Tongue (tissue), 3 donors: ENCODE results near the gene INPP5J. TPM values are rescaled to one million over a fixed set of nuclear protein-coding genes. Genes with fewer than 3 reads are reported as not detected.
"Not testable (repeated sequence)": the region's sequence is repeated elsewhere in the genome, so short reads cannot be mapped to it uniquely, and the experiment has no call there.

ENCODE experiments used
- DNase-seq: peaks from one replicate; pipeline ENCODE4 v3.0.0-alpha.2; 2015
- small RNA-seq: library from RNA; depleted of rRNA; stranded (forward); fragments of <200 nt; gene quantifications from one replicate; pipeline ENCODE3, GENCODE V24; 2014; ENCODE audit warnings: low replicate concordance
- total RNA-seq: library from RNA; depleted of rRNA; stranded (reverse); fragments of >200 nt; gene quantifications from one replicate; pipeline ENCODE4 v1.2.3, GENCODE V29; 2014

INPP5J gene
- total RNA-seq, 1 donor from 2014 or later: 3.5 TPM

DNA sequence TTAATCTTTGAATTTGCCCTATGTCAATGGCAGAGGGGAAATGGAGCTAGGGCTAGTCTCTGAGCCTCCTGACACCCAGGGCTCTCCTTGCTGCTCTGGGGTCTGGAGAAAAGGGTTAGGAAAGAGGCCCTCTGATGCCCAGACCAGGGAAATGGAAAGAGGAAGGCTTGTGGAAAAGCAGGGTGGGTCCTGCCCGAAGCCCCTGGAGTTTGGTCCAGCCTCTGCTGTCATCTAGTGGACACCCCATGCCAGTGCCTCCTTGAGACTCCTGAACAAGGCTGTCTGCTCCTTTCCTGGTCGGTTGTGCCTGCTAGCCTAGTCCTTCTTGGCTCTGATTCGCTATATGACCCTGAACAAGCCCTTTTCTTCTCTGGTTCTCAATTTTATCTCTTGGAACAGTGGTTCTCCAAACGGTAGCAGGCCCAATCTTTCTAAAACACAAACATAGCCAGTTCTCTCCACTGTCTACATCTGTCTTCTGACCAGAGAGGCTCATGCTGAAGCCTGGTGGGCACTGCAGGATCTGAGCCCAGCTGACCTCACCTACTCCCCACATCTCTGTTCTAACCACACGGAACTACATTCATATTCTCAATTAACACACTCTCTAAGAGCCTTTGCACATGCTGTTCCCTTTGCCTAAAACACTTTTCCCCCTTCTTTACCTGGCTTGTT, 26.3 kb downstream of the INPP5J start:
- peak; percentile 82 for DNase-seq

DNA sequence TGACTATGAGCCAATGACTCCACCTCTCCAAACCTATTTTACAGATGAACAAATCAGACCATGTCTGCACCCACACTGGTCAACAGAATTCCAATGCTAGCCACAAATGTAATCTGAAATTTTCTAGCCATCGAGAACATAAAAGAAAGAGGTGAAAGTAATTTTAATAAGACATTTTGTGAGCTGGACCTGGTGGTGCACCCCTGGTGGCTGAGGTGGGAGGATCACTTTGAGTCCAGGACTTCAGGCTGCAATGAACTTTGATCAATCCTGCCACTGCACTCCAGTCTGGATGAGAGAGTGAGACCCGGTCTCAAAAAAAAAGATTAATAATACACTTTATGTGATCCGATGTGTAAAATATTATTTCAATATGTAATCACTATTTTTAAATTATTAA, 27.8 kb downstream of the INPP5J start:
- no peak for DNase-seq

DNA sequence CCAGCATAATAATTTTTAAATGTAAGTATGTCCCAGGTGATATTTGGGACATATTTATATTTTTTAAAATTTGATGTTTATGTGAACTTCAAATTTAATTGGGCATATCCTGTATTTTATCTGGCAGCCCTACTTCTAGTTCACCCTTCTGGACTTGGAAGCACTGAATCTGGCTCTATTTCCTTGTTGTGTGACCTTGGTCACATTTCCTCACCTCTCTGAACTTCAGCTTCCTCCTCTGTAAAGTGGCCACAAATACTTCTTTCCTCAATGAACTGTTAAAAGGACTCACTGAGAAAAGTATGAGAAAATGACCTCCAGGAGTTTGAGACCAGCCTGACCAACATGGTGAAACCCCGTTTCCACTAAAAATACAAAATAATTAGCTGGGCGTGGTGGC, 29.1 kb downstream of the INPP5J start:
- no peak for DNase-seq

DNA sequence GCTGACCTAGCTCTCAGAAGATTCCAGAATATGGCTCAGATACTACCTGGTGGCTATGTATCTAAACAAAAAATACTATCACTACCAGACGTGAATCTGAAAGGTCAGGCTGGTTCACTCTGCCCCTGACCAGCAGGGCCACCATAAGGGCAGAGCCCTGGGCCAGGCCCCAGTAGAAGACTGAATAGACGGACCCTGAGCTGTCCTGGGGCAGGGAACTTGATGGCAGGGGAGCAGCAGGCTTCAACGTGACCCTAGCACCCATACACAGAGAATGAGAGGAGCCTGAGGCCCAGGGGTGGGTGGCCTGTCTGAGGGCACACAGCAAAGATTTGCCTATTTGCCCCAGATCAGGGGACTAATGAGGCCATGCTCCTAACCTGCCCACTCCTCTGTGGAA, 30.6 kb downstream of the INPP5J start:
- DNase-seq: no peak

DNA sequence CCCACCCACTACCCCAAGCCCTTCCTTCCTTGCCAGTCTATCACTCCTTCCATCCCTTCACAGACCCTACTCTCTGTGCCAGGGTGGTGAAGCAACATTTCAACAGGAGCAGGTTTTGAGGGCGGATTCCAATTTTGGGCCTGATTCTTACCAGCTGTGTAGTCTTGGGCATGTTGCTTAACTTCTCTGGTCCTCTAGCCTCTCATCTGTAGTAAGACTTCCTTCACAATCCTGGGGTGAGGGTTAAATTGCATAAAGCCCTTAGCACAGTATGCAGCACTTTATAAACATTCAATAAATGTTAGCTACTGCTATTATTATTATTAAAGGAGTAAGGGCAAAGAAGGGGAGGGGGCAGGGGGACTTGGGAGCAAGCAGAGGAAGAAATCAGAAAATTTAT, 32.2 kb downstream of the INPP5J start:
- DNase-seq: no peak

DNA sequence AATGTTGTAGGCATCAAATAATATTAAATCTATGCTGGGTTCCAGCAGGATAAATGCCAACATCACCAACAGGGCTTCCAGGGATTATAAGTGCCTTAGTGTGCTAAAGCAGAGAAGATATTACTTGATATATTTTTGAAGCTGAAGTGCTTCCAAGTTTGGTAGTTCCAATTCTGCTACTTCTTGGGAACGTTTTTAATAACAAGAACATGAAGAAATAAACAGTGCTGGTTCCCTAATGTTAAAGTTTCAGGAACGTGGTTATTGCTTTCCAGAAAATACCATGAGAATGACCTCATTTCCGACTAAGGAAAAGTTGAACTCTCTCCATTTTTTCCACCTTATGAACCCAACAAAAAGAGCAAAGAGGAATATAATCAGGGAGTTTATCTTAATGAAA, 32.7 kb downstream of the INPP5J start:
- no peak for DNase-seq

DNA sequence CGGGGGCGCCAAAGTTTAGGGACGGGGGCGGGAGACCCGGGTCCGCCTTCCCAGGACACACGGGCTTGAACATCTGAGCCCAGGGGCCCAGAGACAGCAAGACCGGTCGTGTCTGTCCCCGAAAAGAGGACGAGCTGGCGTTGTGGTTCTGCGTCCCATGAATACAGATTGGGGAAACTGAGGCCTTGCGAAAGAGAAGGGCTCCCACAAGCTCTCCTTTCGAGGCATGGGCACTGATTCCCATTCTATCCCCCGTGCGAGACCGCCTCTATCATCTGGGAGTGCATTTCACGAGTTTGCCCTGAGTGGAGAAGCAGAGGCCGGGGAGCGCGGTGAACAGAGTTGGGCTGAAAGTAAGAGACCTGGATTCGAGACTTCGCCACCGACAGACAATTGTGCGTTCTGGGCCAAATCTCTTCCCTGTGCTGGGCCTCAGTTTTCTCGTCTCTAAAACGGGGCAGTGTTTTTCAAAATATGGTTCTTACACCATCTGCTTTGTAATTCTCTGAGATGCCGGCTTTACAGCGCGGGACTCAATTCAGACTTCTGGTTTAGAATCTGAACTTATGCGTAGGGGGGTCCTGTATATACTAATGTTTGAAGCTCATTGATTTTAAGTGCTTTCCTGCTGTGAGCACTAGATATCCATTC, 37.7 kb downstream of the INPP5J start:
- DNase-seq: no peak

DNA sequence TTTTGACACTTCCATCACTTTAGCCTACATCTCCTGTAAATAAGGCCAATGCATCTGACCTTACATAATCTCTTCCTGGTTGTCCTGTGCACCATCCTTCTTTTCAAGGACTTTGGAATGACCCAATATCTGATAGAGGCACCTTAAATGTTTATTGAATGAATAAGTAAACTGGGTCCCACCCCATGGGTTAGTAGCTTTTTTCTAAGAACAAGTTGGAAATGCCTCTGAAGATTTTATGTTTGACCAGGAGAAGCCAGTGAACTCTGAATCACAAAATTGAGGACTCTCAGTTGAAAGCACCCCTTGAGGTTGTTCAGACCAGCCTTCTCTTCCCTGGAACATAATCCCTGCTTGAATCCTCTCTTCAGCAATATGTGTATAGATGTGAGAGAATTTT, 38.6 kb downstream of the INPP5J start:
- no peak for DNase-seq

DNA sequence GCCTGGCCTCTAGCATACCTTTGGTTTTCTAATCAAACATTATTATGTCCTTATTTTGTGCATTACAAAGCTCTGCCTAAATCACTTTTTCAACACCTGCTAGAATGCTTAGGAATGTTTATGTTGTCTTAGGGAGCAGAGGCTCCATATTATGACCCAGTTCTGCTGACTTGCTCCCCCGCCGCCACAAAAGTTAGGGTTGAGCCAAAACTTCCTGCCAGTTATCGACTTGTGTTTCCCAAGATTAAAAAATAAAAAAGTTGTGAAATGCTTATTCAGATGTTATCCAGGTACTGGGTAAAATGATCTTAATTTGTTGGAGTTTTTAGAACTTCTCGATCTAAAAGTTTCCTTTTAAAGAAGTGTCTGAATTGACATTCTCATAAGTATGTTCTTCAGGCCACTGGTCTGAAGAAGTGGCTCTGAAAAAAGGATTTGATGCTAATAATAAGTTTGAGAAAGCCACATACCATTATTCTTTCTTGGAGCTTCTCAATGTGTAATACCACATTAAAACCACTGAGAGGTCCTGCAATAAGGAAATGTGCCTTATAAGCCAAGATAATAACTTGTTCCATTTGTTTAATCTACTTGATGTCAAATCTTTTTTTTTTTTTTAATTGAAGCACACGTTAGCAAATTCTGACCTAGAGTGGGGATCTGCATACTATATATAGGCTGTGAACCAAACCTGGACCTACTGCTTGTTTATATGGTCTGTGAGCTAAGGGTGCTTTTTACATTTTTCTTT, 39.4 kb downstream of the INPP5J start:
- DNase-seq: no peak

DNA sequence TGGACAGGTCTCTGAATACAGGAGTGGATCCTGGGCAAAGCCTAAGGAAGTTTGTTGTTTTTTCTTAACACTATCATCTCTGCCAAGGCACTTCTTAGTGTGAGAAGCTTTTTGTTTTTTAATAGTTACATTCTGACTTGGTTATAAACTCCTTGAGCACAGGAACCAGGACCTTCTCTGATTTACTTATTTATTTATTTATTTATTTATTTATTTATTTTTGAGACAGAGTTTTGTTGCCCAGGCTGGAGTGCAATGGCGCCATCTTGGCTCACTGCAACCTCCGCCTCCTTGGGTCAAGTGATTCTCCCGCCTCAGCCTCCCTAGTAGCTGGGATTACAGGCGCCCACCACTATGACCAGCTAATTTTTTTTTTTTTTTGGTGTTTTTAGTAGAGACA, 48.2 kb downstream of the INPP5J start:
- DNase-seq: no peak

DNA sequence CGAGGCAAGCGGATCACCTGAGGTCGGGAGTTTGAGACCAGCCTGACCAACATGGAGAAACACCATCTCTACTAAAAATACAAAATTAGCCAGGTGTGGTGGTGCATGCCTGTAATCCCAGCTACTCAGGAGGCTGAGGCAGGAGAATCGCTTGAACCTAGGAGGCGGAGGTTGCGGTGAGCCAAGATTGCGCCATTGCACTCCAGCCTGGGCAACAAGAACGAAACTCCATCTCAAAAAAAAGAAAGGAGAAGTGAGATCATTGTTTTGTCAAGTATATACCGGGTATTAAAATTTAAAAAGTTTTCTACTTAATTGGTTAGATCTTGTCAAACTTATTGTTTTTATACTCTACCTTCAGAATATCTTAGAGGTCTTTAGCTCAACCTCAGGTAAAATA, 49.0 kb downstream of the INPP5J start:
- not testable (repeated sequence) for DNase-seq

DNA sequence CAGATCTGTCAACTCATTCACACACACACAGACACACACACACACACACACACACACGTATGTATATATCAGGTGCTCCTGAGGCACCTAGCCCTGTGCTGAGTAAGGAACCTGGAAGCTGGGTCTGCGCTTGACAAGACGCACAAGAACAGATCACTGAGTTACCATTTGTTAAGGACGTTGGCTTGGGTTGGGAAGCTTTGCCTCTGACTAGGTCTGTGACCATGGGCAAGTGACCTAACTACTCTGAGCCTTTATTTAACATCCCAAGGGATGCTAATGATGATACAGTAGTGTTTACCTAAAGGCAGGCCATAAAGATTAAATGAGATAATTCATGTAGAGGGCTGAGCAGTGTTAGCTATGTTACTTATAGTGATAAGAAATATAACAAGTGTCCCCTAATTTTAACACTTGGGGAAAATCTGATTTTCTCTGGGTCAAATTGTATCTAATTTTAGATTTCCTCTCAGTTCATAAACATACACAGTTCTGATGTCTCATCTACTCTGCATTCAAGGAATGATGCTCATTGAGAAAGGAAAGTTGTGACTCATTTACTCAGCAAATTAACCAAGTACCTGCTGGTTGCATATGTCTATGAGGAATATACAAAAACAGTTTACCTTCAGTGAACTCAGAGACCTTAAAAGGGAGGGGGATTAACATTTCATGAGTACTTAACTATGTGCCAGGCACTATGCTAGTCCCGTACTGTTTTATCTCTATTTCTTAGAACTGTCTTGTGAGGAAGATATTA, 50.8 kb downstream of the INPP5J start:
- no peak for DNase-seq

DNA sequence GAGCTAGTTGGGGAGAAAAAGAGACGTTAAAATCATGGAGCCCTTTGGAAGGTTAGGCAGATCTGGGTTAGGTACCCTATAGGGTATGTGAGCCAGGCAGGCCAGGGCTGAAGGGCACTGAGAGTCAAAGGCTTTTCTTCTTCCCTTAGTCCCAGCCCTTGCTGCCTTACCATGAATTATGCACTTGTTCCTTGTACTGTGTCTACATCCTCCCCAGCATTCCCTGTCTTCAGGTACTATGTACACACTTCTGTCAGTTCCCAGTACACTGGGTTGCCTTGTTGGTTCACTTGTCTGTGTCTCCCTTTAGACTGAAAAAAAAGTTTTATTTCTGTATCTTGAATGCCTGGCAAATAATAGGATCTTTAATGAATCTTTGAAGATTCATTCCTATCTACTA, 54.2 kb downstream of the INPP5J start:
- no peak for DNase-seq

DNA sequence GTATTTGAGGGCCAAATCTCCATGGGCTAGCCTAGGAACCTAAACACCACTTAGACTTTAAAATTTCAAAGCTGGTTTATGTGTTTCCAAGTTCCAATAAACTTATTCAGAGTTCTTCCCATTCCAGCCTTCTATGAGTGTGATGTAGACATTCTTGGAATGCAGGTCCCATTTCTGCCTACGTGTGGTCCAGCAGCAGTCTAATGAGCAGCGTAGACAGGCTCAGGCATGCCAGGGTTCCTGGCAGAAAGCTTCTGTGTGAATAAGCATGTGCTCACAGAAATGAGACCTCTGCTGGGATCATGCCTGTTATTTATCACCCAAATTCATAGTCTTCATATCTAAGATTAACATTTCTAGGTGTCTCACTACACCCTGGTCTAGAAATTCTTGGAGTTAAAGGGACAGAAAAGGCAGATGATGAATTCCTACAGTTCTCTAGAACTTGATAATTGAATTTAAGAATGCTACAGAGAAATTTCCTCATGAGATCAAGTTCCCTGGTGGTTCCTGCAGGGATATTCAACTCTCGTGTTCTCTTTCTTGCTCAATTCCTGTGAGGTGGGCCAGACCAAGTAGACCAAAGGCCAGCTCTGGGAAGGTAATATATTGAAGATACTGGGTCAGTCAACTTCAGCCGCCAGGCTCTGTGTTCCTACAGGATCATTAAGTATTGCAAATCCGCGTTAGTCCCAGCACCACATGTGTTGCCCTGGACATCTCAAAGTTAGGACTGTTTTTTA, 54.8 kb downstream of the INPP5J start:
- DNase-seq: peak; percentile 61

DNA sequence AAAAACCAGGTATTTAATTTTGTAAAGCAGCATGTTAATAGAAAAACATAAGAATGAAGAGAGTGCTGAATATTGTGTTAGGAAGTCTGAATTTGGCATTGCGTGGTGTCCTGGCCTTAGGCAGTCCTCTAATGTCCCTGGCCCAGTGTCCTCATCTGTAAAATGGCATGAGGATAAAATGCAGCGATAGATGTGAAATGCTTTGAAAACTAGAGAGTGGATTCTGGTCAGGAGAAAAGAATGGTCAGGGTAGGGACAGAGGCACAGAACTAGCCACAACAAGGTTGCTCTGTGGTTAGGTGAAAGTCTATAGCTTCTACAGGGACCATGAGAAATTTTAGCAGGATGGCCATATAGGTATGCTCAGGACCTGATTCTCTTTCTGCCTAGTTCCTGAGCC, 56.1 kb downstream of the INPP5J start:
- no peak for DNase-seq

DNA sequence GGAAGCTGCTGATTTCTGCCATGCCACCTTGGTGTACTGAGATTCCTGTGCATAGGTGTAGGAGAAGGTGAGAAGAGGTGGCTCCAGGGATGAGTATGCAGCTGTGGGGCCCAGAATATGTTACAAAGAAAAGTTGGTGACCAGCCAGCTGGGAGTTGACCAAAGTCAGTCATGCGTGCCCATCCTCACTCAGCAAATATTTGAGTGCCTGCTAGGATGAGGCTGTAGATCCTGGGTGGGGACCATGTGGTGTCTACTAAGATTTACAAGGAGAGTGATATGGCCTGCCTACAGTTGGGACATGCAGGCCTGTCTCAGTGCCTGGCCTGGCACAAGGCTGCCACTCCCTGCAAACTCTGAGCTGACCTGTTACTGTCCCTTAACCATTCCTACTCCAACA, 56.6 kb downstream of the INPP5J start:
- DNase-seq: peak; percentile 69

DNA sequence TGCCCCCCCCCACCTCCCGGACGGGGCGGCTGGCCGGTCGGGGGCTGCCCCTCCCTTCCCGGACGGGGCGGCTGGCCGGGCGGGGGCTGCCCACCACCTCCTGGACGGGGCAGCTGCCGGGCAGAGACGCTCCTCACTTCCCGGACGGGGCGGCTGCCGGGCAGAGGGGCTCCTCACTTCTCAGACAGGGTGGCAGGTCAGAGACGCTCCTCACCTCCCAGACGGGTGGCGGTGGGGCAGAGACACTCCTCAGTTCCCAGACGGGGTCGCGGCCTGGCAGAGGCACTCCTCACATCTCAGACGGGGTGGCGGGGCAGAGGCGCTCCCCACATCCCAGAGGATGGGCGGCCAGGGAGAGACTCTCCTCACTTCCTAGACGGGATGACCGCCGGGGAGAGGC, 61.2 kb downstream of the INPP5J start:
- no peak for DNase-seq

Small RNAs within 50 kb of the gene (small RNA-seq; reads per million reads assigned to genes)
- 0.73 reads per million, percentile 81 among the genes with 10 or more reads in this experiment for gene MIR3928

Other genes with a start within 250 kb of the INPP5J start
- gene MORC2, start 154.2 kb upstream of the INPP5J start, total RNA-seq: 16.5 TPM
- gene TUG1, start 153.7 kb upstream of the INPP5J start, total RNA-seq: 85.9 TPM
- gene SMTN, start 41.6 kb upstream of the INPP5J start, total RNA-seq: 147 TPM
- 67.7 TPM for gene SELENOM, start 15.4 kb upstream of the INPP5J start, total RNA-seq
- 0.51 TPM for gene PLA2G3, start 17.5 kb downstream of the INPP5J start, total RNA-seq
- 29.7 TPM for gene RNF185, start 37.2 kb downstream of the INPP5J start, total RNA-seq
- 51.1 TPM for gene LIMK2, start 89.3 kb downstream of the INPP5J start, total RNA-seq
- gene PIK3IP1, start 169.5 kb downstream of the INPP5J start, total RNA-seq: 16.7 TPM
- 18.2 TPM for gene PATZ1, start 223.4 kb downstream of the INPP5J start, total RNA-seq